ENCODE data around the gene EEF2. TPM values are rescaled to one million over a fixed set of nuclear protein-coding genes. Genes with fewer than 3 reads are reported as not detected.

The EEF2 gene
- total and polyA plus RNA-seq, 4 donors: 244 to 1,090 (median 818) TPM

DNA sequence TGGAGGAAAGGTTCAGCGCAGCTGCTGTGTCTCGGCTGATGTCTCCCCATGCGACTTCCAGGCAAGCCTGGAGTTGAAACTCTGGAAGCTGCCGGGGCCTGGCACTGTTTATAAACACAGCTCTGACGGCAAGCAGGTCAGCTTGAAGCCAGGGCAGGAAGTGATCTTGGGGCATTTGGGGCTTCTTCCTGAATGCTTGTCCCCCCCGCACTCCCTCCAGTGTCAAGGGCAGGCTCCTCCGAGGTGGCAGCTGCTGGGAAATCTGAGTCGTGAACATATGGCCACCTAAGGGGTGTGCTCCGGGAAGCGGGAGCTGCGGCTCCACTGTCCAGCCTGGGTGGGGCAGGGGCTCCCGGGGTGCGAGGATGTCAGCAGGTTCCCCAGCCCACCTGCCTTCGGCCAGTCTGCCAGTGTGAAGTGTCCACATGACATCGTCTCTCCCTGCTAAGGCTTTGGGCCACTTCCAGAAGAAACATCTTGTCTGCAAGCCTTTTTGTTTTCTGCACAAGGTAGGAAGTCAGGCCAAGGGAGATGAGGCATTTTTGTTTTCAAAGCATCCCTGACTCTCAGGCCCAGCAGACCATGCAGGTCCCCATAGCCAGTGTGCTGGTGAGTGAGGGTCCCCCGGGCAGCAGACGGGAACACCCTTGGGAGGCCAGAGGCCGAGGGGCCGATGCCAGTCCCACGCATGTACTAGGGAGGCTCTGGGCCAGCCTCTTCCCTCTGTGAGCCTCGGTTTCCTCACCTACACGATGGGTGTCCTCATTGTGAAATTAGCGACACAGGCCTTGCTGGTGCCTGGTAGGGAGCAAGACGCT lies 24.9 kb upstream of the EEF2 start:
- Histone ChIP-seq H3K4me1 (ENCODE audit: control insufficient read depth in 4 of 4, insufficient read depth in 4 of 4, low read length in 3 of 4) (peaks cover 26 to 73% (median 52%) of the 10 kb centered on the region in 4 donors), H3K9ac (ENCODE audit: low read depth in 1 of 2, low read length in 2 of 2) (no peak overlapping the region), H3K27ac (ENCODE audit: low read depth in 1 of 2, low read length in 2 of 2) (no peak overlapping the region), H3K36me3 (ENCODE audit: control insufficient read depth in 4 of 4, insufficient read depth in 3 of 4, low read depth in 1 of 4, low read length in 3 of 4) (peaks cover 0 to 12% (median 8%) of the 10 kb centered on the region in 4 donors), H3K27me3 (ENCODE audit: control insufficient read depth in 4 of 4, insufficient read depth in 4 of 4, low read length in 3 of 4) (no peaks in the 10 kb centered on the region), H3K4me3 (ENCODE audit: low read depth in 1 of 3, low read length in 3 of 3) (no peak overlapping the region), H3K9me3 (ENCODE audit: control insufficient read depth in 4 of 4, low read length in 3 of 4) (no peaks in the 10 kb centered on the region)
- DNase-seq (ENCODE audit: low spot score): no peak
- 78% methylated on average over 24 of the region's 24 CpGs for WGBS
- TF ChIP-seq EGR1 (IDR thresholded peaks at IDR 0.05; ENCODE audit: low read depth in 2 of 2): no peak
- TF ChIP-seq, protein P1, sequence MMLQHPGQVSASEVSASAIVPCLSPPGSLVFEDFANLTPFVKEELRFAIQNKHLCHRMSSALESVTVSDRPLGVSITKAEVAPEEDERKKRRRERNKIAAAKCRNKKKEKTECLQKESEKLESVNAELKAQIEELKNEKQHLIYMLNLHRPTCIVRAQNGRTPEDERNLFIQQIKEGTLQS (IDR thresholded peaks at IDR 0.05): no peak
- TF ChIP-seq JUND (IDR thresholded peaks at IDR 0.05): no peak
- TF ChIP-seq FOXA2 (IDR thresholded peaks at IDR 0.05): no peak
- no peak for TF ChIP-seq TAF1 (conservative IDR thresholded peaks at IDR 0.05)
- TF ChIP-seq, protein P2, sequence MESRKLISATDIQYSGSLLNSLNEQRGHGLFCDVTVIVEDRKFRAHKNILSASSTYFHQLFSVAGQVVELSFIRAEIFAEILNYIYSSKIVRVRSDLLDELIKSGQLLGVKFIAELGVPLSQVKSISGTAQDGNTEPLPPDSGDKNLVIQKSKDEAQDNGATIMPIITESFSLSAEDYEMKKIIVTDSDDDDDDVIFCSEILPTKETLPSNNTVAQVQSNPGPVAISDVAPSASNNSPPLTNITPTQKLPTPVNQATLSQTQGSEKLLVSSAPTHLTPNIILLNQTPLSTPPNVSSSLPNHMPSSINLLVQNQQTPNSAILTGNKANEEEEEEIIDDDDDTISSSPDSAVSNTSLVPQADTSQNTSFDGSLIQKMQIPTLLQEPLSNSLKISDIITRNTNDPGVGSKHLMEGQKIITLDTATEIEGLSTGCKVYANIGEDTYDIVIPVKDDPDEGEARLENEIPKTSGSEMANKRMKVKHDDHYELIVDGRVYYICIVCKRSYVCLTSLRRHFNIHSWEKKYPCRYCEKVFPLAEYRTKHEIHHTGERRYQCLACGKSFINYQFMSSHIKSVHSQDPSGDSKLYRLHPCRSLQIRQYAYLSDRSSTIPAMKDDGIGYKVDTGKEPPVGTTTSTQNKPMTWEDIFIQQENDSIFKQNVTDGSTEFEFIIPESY (IDR thresholded peaks at IDR 0.05): no peak
- no peak for TF ChIP-seq YY1 (IDR thresholded peaks at IDR 0.05)
- TF ChIP-seq HNF4G (IDR thresholded peaks at IDR 0.05): no peak
- TF ChIP-seq, protein P3, sequence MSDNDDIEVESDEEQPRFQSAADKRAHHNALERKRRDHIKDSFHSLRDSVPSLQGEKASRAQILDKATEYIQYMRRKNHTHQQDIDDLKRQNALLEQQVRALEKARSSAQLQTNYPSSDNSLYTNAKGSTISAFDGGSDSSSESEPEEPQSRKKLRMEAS (IDR thresholded peaks at IDR 0.05): no peak
- TF ChIP-seq, protein P4, sequence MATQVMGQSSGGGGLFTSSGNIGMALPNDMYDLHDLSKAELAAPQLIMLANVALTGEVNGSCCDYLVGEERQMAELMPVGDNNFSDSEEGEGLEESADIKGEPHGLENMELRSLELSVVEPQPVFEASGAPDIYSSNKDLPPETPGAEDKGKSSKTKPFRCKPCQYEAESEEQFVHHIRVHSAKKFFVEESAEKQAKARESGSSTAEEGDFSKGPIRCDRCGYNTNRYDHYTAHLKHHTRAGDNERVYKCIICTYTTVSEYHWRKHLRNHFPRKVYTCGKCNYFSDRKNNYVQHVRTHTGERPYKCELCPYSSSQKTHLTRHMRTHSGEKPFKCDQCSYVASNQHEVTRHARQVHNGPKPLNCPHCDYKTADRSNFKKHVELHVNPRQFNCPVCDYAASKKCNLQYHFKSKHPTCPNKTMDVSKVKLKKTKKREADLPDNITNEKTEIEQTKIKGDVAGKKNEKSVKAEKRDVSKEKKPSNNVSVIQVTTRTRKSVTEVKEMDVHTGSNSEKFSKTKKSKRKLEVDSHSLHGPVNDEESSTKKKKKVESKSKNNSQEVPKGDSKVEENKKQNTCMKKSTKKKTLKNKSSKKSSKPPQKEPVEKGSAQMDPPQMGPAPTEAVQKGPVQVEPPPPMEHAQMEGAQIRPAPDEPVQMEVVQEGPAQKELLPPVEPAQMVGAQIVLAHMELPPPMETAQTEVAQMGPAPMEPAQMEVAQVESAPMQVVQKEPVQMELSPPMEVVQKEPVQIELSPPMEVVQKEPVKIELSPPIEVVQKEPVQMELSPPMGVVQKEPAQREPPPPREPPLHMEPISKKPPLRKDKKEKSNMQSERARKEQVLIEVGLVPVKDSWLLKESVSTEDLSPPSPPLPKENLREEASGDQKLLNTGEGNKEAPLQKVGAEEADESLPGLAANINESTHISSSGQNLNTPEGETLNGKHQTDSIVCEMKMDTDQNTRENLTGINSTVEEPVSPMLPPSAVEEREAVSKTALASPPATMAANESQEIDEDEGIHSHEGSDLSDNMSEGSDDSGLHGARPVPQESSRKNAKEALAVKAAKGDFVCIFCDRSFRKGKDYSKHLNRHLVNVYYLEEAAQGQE (IDR thresholded peaks at IDR 0.05): no peak
- TF ChIP-seq FOXA1 (IDR thresholded peaks at IDR 0.05): no peak

DNA sequence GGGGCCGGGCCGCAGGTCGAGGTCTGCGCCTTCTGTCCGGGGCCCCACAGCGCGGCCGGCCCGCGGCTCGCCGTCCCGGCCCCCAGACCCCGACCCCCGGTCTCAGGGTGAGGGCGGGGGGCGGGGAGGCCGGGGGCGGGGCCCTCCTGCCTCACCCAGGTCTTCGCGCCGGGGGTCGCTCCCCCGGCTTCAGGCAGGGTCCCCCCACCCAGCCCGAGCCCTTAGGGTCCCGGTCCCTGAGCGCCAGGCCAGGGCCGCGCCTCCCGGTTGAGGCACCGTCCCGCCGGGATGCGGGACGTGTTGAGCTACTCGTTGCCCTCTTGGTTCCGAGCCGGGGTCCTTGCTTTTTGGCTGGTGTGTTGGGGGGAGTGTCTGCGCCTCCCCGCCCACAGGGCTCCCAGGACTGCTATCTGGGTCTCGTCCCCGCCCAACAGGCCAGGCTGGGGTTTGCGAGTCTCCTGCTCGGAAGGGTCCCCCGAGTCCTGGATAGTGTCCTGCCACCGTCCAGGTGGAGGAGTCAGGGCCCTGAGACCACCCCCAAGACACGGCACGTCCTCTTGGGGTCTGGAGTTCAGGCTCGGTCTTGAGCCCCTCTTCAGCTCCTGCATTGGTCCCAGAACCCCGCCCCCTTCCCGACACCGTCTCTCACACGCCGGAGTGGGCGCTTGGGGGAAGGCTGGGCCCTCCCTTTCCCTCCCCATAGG lies 22.7 kb upstream of the EEF2 start:
- Histone ChIP-seq H3K36me3 (ENCODE audit: control insufficient read depth in 4 of 4, insufficient read depth in 3 of 4, low read depth in 1 of 4, low read length in 3 of 4) (peaks cover 0 to 2% (median 0%) of the 10 kb centered on the region in 4 donors), H3K4me3 (ENCODE audit: low read depth in 1 of 3, low read length in 3 of 3) (peak overlapping the region; percentile 73 to 99 (median 92)), H3K4me1 (ENCODE audit: control insufficient read depth in 4 of 4, insufficient read depth in 4 of 4, low read length in 3 of 4) (peaks cover 24 to 55% (median 43%) of the 10 kb centered on the region in 4 donors), H3K9ac (ENCODE audit: low read depth in 1 of 2, low read length in 2 of 2) (peak overlapping the region; percentile 73 to 75), H3K27me3 (ENCODE audit: control insufficient read depth in 4 of 4, insufficient read depth in 4 of 4, low read length in 3 of 4) (no peaks in the 10 kb centered on the region), H3K27ac (ENCODE audit: low read depth in 1 of 2, low read length in 2 of 2) (peak overlapping the region; percentile 23 to 71), H3K9me3 (ENCODE audit: control insufficient read depth in 4 of 4, low read length in 3 of 4) (no peaks in the 10 kb centered on the region)
- WGBS: 2% methylated on average over 55 of the region's 55 CpGs
- DNase-seq (ENCODE audit: low spot score): peak; percentile 57
- TF ChIP-seq JUND (IDR thresholded peaks at IDR 0.05) (no peak), TAF1 (conservative IDR thresholded peaks at IDR 0.05) (no peak), FOXA1 (IDR thresholded peaks at IDR 0.05) (no peak), RAD21 (IDR thresholded peaks at IDR 0.05) (no peak), SP1 (IDR thresholded peaks at IDR 0.05) (no peak), HNF4G (IDR thresholded peaks at IDR 0.05) (no peak), YY1 (IDR thresholded peaks at IDR 0.05) (no peak), HNF4A (conservative IDR thresholded peaks at IDR 0.05) (no peak), RXRA (IDR thresholded peaks at IDR 0.05) (no peak), EGR1 (IDR thresholded peaks at IDR 0.05; ENCODE audit: low read depth in 2 of 2) (no peak), NR2F2 (IDR thresholded peaks at IDR 0.05) (no peak), GABPA (IDR thresholded peaks at IDR 0.05 in 1 of 2, conservative IDR thresholded peaks at IDR 0.05 in 1 of 2) (no peak)
- TF ChIP-seq, protein P2 (IDR thresholded peaks at IDR 0.05): no peak
- TF ChIP-seq, protein P3 (IDR thresholded peaks at IDR 0.05): no peak
- TF ChIP-seq, protein P4 (IDR thresholded peaks at IDR 0.05): no peak
